HEK293 (cell line): ENCODE data around the gene RHBG.

Experiments
- CTCF ChIA-PET: fragments of 350-600 bp; formaldehyde crosslinking; extraction: SDS; loops from one replicate; lab custom pipeline; 2021; ENCODE audit warnings: antibody characterized with exemption; lab: Yijun Ruan, JAX
- POLR2A ChIA-PET: fragments of 300-600 bp; formaldehyde crosslinking; extraction: SDS; loops from one replicate; lab custom pipeline; 2020; ENCODE audit warnings: antibody characterized with exemption, inconsistent platforms; lab: Yijun Ruan, JAX
- H3K27ac ChIP-seq: fragments of 200-500 bp; sonication (Bioruptor generic); 2 replicates; pipeline ENCODE4 v1.5.1; 2014; ENCODE audit warnings: low read depth, low read length, control low read depth, inconsistent platforms; ENCODE audit errors: extremely low read depth
- H3K36me3 ChIP-seq, 2 experiments: fragments of 200-500 bp in 1 of 2; sonication (Bioruptor generic) in 1 of 2; 1 replicate in 1 of 2; 2 replicates in 1 of 2; pipeline ENCODE4 v1.5.1; 2014 to 2017; ENCODE audit warnings: inconsistent platforms in 2 of 2, low read length in 2 of 2; ENCODE audit not compliant: control insufficient read depth in 2 of 2, insufficient read depth in 1 of 2
- H3K4me1 ChIP-seq: fragments of 200-500 bp; sonication (Bioruptor generic); 2 replicates; pipeline ENCODE4 v1.5.1; 2014; ENCODE audit warnings: mild to moderate bottlenecking, low read length, inconsistent platforms; ENCODE audit not compliant: control insufficient read depth, insufficient read depth
- H3K4me3 ChIP-seq: 2 replicates; pipeline ENCODE4 v1.5.1; 2011; ENCODE audit warnings: low read depth, mild to moderate bottlenecking, control low read depth, low read length, moderate library complexity
- H3K9me3 ChIP-seq: fragments of 200-500 bp; sonication (Bioruptor generic); 2 replicates; pipeline ENCODE4 v1.5.1; 2014; ENCODE audit warnings: low read depth, low read length, inconsistent platforms; ENCODE audit not compliant: control insufficient read depth, insufficient read depth
- BCL11B ChIP-seq: fragments of 450-650 bp; formaldehyde crosslinking; IDR thresholded peaks from 2 replicates; pipeline ENCODE4 v1.5.1; 2016; ENCODE audit warnings: low read depth, missing biosample characterization, missing genetic modification characterization
- GLI2 ChIP-seq: fragments of 450-650 bp; formaldehyde crosslinking; IDR thresholded peaks from 2 replicates; pipeline ENCODE4; 2017; ENCODE audit warnings: missing biosample characterization, missing genetic modification characterization, low read depth, borderline replicate concordance
- KLF8 ChIP-seq: fragments of 450-650 bp; formaldehyde crosslinking; IDR thresholded peaks from 2 replicates; pipeline ENCODE4 v1.5.1; 2016; ENCODE audit warnings: missing biosample characterization, missing genetic modification characterization
- KLF9 ChIP-seq: fragments of 450-650 bp; formaldehyde crosslinking; IDR thresholded peaks from 2 replicates; pipeline ENCODE4 v1.5.1; 2016; ENCODE audit warnings: missing biosample characterization, missing genetic modification characterization, low read depth
- MEIS1 ChIP-seq: sonication (generic); formaldehyde crosslinking; IDR thresholded peaks from 2 replicates; pipeline ENCODE4 v1.8.1; 2022; ENCODE audit warnings: missing genetic modification reagents, mild to moderate bottlenecking, borderline replicate concordance
- OVOL3 ChIP-seq: fragments of 450-650 bp; formaldehyde crosslinking; IDR thresholded peaks from 2 replicates; pipeline ENCODE4 v1.5.1; 2016; ENCODE audit warnings: missing biosample characterization, missing genetic modification characterization
- REPIN1 ChIP-seq: fragments of 450-650 bp; formaldehyde crosslinking; IDR thresholded peaks from 2 replicates; pipeline ENCODE4 v1.5.1; 2017; ENCODE audit warnings: missing biosample characterization, missing genetic modification characterization, low read depth
- SCRT1 ChIP-seq: fragments of 450-650 bp; formaldehyde crosslinking; IDR thresholded peaks from 2 replicates; pipeline ENCODE4 v1.5.1; 2016; ENCODE audit warnings: missing biosample characterization, missing genetic modification characterization, borderline replicate concordance
- ZFP37 ChIP-seq: fragments of 450-650 bp; formaldehyde crosslinking; IDR thresholded peaks from 2 replicates; pipeline ENCODE4 v1.5.1; 2016; ENCODE audit warnings: missing biosample characterization, missing genetic modification characterization
- ZNF16 ChIP-seq: fragments of 450-650 bp; formaldehyde crosslinking; IDR thresholded peaks from 2 replicates; pipeline ENCODE4 v1.5.1; 2016; ENCODE audit warnings: low read depth, missing biosample characterization, missing genetic modification characterization
- ZNF658 ChIP-seq: fragments of 450-650 bp; formaldehyde crosslinking; IDR thresholded peaks from 2 replicates; pipeline ENCODE4; 2016; ENCODE audit warnings: missing biosample characterization, missing genetic modification characterization
- ZSCAN16 ChIP-seq: fragments of 450-650 bp; formaldehyde crosslinking; IDR thresholded peaks from 2 replicates; pipeline ENCODE4 v1.5.1; 2016; ENCODE audit warnings: missing biosample characterization, missing genetic modification characterization
- ZSCAN30 ChIP-seq: fragments of 450-650 bp; IDR thresholded peaks from 2 replicates; pipeline ENCODE4 v1.5.1; 2018; ENCODE audit warnings: missing biosample characterization, mild to moderate bottlenecking, missing genetic modification characterization, moderate library complexity
- ZXDB ChIP-seq: fragments of 450-650 bp; formaldehyde crosslinking; IDR thresholded peaks from 2 replicates; pipeline ENCODE4 v1.5.1; 2016; ENCODE audit warnings: missing biosample characterization, missing genetic modification characterization
- TF ChIP-seq, protein P1 (sequence below): fragments of 450-650 bp; formaldehyde crosslinking; conservative IDR thresholded peaks from 2 replicates; pipeline ENCODE4 v1.5.1; 2016; ENCODE audit warnings: low read depth, missing biosample characterization, missing genetic modification characterization
- TF ChIP-seq, protein P2 (sequence below): fragments of 450-650 bp; formaldehyde crosslinking; IDR thresholded peaks from 2 replicates; pipeline ENCODE4 v1.5.1; 2016; ENCODE audit warnings: missing biosample characterization, missing genetic modification characterization
- TF ChIP-seq, protein P3 (sequence below): fragments of 450-650 bp; formaldehyde crosslinking; IDR thresholded peaks from 2 replicates; pipeline ENCODE4 v1.5.1; 2016; ENCODE audit warnings: missing biosample characterization, missing genetic modification characterization
- TF ChIP-seq, protein P4 (sequence below): fragments of 450-650 bp; formaldehyde crosslinking; IDR thresholded peaks from 2 replicates; pipeline ENCODE4 v1.5.1; 2016; ENCODE audit warnings: missing biosample characterization, missing genetic modification characterization, low read depth
- TF ChIP-seq, protein P5 (sequence below): fragments of 450-650 bp; formaldehyde crosslinking; IDR thresholded peaks from 2 replicates; pipeline ENCODE4 v1.5.1; 2016; ENCODE audit warnings: missing biosample characterization, missing genetic modification characterization

Gene RHBG

DNA sequence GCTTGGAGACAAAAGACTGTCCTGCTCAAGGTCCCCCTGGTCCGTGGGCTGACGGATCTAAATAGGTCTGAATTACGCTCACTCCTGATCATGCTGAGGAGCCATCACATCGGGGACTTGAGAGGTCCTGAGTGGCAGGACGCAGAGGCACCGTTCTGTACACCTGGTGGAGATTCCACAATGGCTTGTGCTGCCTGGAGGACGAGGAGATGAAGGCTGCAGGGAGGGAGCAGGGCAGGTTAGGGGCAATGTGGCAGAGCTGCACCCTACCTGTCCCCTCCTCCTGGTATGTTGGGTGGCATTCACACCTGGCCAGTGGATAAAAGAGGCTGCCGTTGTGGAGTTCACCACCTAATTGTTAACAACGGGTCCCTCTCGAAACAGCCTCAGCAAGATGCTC lies 38.7 kb downstream of the RHBG start:
- Histone ChIP-seq H3K4me1 (no peaks in the 10 kb centered on the region), H3K4me3 (no peak overlapping the region), H3K9me3 (no peaks in the 10 kb centered on the region)
- TF ChIP-seq, protein P1, sequence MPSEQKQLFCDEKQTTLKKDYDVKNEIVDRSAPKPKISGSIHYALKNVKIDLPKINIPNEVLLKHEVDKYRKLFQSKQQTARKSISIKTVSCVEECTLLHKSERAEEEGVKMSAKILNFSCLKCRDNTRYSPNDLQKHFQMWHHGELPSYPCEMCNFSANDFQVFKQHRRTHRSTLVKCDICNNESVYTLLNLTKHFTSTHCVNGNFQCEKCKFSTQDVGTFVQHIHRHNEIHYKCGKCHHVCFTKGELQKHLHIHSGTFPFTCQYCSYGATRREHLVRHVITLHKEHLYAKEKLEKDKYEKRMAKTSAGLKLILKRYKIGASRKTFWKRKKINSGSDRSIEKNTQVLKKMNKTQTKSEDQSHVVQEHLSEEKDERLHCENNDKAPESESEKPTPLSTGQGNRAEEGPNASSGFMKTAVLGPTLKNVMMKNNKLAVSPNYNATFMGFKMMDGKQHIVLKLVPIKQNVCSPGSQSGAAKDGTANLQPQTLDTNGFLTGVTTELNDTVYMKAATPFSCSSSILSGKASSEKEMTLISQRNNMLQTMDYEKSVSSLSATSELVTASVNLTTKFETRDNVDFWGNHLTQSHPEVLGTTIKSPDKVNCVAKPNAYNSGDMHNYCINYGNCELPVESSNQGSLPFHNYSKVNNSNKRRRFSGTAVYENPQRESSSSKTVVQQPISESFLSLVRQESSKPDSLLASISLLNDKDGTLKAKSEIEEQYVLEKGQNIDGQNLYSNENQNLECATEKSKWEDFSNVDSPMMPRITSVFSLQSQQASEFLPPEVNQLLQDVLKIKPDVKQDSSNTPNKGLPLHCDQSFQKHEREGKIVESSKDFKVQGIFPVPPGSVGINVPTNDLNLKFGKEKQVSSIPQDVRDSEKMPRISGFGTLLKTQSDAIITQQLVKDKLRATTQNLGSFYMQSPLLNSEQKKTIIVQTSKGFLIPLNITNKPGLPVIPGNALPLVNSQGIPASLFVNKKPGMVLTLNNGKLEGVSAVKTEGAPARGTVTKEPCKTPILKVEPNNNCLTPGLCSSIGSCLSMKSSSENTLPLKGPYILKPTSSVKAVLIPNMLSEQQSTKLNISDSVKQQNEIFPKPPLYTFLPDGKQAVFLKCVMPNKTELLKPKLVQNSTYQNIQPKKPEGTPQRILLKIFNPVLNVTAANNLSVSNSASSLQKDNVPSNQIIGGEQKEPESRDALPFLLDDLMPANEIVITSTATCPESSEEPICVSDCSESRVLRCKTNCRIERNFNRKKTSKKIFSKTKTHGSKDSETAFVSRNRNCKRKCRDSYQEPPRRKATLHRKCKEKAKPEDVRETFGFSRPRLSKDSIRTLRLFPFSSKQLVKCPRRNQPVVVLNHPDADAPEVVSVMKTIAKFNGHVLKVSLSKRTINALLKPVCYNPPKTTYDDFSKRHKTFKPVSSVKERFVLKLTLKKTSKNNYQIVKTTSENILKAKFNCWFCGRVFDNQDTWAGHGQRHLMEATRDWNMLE = no peak
- TF ChIP-seq KLF8 = no peak
- no peak for TF ChIP-seq OVOL3 (tag by site-specific recombination)
- TF ChIP-seq, protein P2, sequence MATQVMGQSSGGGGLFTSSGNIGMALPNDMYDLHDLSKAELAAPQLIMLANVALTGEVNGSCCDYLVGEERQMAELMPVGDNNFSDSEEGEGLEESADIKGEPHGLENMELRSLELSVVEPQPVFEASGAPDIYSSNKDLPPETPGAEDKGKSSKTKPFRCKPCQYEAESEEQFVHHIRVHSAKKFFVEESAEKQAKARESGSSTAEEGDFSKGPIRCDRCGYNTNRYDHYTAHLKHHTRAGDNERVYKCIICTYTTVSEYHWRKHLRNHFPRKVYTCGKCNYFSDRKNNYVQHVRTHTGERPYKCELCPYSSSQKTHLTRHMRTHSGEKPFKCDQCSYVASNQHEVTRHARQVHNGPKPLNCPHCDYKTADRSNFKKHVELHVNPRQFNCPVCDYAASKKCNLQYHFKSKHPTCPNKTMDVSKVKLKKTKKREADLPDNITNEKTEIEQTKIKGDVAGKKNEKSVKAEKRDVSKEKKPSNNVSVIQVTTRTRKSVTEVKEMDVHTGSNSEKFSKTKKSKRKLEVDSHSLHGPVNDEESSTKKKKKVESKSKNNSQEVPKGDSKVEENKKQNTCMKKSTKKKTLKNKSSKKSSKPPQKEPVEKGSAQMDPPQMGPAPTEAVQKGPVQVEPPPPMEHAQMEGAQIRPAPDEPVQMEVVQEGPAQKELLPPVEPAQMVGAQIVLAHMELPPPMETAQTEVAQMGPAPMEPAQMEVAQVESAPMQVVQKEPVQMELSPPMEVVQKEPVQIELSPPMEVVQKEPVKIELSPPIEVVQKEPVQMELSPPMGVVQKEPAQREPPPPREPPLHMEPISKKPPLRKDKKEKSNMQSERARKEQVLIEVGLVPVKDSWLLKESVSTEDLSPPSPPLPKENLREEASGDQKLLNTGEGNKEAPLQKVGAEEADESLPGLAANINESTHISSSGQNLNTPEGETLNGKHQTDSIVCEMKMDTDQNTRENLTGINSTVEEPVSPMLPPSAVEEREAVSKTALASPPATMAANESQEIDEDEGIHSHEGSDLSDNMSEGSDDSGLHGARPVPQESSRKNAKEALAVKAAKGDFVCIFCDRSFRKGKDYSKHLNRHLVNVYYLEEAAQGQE (tag by site-specific recombination) = no peak
- no peak for TF ChIP-seq ZFP37 (tag by site-specific recombination)
- no peak for TF ChIP-seq GLI2
- no peak for TF ChIP-seq KLF9 (tag by site-specific recombination)
- TF ChIP-seq, protein P3, sequence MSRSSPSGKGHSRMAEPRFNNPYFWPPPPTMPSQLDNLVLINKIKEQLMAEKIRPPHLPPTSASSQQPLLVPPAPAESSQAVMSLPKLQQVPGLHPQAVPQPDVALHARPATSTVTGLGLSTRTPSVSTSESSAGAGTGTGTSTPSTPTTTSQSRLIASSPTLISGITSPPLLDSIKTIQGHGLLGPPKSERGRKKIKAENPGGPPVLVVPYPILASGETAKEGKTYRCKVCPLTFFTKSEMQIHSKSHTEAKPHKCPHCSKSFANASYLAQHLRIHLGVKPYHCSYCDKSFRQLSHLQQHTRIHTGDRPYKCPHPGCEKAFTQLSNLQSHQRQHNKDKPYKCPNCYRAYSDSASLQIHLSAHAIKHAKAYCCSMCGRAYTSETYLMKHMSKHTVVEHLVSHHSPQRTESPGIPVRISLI (tag by site-specific recombination) = no peak
- no peak for TF ChIP-seq REPIN1 (tag by site-specific recombination)
- TF ChIP-seq, protein P4, sequence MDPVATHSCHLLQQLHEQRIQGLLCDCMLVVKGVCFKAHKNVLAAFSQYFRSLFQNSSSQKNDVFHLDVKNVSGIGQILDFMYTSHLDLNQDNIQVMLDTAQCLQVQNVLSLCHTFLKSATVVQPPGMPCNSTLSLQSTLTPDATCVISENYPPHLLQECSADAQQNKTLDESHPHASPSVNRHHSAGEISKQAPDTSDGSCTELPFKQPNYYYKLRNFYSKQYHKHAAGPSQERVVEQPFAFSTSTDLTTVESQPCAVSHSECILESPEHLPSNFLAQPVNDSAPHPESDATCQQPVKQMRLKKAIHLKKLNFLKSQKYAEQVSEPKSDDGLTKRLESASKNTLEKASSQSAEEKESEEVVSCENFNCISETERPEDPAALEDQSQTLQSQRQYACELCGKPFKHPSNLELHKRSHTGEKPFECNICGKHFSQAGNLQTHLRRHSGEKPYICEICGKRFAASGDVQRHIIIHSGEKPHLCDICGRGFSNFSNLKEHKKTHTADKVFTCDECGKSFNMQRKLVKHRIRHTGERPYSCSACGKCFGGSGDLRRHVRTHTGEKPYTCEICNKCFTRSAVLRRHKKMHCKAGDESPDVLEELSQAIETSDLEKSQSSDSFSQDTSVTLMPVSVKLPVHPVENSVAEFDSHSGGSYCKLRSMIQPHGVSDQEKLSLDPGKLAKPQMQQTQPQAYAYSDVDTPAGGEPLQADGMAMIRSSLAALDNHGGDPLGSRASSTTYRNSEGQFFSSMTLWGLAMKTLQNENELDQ (tag by site-specific recombination) = no peak
- TF ChIP-seq ZSCAN30 (tag by site-specific recombination) = no peak
- TF ChIP-seq BCL11B (tag by site-specific recombination) = no peak
- TF ChIP-seq ZSCAN16 (tag by site-specific recombination) = no peak
- no peak for TF ChIP-seq ZNF658
- no peak for TF ChIP-seq ZNF16 (tag by site-specific recombination)
- TF ChIP-seq, protein P5, sequence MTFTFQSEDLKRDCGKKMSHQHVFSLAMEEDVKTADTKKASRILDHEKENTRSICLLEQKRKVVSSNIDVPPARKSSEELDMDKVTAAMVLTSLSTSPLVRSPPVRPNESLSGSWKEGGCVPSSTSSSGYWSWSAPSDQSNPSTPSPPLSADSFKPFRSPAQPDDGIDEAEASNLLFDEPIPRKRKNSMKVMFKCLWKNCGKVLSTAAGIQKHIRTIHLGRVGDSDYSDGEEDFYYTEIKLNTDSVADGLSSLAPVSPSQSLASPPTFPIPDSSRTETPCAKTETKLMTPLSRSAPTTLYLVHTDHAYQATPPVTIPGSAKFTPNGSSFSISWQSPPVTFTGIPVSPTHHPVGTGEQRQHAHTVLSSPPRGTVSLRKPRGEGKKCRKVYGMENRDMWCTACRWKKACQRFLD (tag by site-specific recombination) = no peak
- no peak for TF ChIP-seq MEIS1
- no peak for TF ChIP-seq SCRT1 (tag by site-specific recombination)
- no peak for TF ChIP-seq ZXDB
- TF ChIP-seq, all 188 proteins: peak for 0
- CTCF ChIA-PET = interaction anchor here (0.5 to 1.6 kb wide), 2 partner anchors 22 to 1583 kb away, joined by 3 to 6 read pairs; no protein-coding TSS in a partner anchor
- Histone ChIP-seq H3K36me3 (no peaks in the 10 kb centered on the region), H3K27ac (no peak overlapping the region)
- POLR2A ChIA-PET = no interaction called here
